ENCODE measurements around the gene TMSB15C.

TMSB15C gene

DNA sequence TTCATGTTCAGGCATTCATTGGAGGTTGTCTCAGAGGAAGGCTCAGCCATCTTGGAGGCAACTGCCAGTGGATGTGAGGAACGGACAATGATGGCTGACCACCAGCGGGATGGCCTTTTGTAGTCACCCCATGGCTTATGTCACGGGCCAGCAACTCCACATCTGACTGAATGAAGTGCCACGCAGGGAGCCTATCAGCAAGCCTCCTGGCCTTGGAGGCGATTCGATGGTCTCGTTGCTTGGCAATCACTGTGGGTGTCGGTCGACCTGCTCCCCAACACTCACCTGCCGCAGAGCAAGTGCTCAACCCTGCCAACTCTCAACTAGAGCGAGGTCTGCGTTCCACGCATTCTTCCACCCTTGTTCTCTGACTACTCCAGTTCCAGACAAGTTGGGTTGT lies 28.9 kb downstream of the TMSB15C start:
- in situ Hi-C loops (cut with MboI; ENCODE audit: low sequenced_read_pairs): no loop called here

DNA sequence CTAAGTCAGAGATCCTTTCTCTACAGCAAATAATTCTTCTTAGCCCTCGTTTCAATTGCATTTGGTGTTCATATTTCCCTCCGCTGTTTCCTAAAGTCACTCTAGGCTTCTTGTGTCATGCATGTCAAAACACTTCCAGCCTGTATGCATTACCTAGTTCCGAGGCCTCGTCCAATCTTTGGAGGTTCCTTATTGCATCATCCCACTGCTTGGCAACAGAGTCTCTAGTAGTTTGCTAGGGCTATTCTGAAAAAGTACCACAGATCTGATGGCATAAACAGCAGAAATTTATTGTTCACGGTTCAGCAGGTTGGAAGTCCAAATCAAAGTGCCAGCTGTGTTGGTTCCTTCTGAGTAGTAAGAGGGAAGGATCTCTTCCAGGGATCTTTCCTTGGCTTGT lies 30.4 kb downstream of the TMSB15C start:
- in situ Hi-C loops (cut with MboI; ENCODE audit: low sequenced_read_pairs): no loop called here

DNA sequence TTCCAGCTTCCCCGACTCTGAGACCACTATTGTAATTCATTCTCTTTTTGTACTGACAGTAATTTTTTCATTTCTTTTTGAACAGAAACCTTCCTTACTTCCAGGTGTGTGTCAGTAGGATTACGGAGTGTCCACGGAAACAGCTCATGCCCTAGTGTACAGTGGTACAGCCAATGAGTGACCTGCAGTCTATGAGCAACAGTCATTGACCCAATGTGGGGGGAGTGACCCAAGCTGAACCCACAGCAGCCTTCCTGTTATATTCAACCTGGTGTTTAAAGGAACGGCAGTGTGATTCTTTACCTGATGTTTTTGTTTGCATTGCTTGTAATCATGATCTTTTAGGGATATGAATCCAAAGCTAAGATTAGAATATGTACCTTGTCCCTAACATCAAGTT lies 35.0 kb downstream of the TMSB15C start:
- in situ Hi-C loops (cut with MboI; ENCODE audit: low sequenced_read_pairs): no loop called here

DNA sequence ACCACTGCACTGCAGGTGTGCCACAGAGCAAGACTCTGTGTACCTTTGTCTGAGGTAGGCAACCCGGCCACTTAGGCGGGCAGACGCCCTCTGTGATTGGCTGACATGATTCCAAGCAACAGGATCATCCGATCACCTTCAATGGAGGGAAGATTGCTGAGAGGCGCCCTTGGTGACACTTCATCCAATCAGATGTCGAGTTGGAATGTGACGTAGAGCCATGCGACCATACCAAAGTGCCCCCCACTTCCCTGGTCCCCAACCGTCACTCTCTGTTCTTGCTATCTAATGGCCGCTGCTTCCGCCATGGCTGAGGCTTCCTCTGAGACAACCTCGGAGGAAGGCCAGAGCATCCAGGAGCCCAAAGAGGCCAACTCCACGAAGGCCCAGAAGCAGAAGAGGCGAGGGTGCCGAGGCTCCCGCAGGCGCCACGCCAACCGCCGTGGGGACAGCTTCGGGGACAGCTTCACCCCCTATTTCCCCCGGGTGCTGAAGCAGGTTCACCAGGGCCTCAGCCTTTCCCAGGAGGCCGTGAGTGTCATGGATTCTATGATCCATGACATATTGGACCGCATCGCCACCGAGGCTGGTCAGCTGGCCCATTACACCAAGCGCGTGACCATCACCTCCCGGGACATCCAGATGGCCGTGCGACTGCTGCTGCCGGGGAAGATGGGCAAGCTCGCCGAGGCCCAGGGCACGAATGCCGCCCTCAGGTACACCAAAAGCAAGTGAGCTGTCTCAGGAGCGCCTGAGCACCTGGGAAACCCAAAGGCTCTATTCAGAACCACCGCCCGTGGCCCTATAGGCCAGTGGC lies 36.1 kb downstream of the TMSB15C start, which contains the start of gene H2BW2:
Gene H2BW2, plus strand, starts transcription at position 268 of the 817 bp plus-strand sequence. Its CDS starts 39 bp downstream, at position 307.
- in situ Hi-C loops (cut with MboI; ENCODE audit: low sequenced_read_pairs): no loop called here
